DND-41 (cell line): Measurements from ENCODE around the gene SPNS2.

Experiments used
- EZH2 ChIP-seq: IDR thresholded peaks from 3 replicates; pipeline ENCODE4 v1.6.1; 2012; ENCODE audit warnings: borderline replicate concordance, low read depth, mild to moderate bottlenecking, moderate library complexity, low read length, inconsistent platforms; ENCODE audit not compliant: severe bottlenecking
- TF ChIP-seq, protein P1 (sequence below): IDR thresholded peaks from 2 replicates; pipeline ENCODE4 v1.5.1; 2012; ENCODE audit warnings: borderline replicate concordance, low read length, moderate library complexity, mild to moderate bottlenecking; ENCODE audit not compliant: poor library complexity, severe bottlenecking; ENCODE audit errors: extremely low read depth

- TF ChIP-seq, protein P1, sequence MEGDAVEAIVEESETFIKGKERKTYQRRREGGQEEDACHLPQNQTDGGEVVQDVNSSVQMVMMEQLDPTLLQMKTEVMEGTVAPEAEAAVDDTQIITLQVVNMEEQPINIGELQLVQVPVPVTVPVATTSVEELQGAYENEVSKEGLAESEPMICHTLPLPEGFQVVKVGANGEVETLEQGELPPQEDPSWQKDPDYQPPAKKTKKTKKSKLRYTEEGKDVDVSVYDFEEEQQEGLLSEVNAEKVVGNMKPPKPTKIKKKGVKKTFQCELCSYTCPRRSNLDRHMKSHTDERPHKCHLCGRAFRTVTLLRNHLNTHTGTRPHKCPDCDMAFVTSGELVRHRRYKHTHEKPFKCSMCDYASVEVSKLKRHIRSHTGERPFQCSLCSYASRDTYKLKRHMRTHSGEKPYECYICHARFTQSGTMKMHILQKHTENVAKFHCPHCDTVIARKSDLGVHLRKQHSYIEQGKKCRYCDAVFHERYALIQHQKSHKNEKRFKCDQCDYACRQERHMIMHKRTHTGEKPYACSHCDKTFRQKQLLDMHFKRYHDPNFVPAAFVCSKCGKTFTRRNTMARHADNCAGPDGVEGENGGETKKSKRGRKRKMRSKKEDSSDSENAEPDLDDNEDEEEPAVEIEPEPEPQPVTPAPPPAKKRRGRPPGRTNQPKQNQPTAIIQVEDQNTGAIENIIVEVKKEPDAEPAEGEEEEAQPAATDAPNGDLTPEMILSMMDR: no peak
- no peak for TF ChIP-seq EZH2
These were observed 61.7 kb downstream of the SPNS2 start, which contains the start of gene GGT6 for GRCh38 chr17:4560421-4560820.
